CMK (cell line): ENCODE data around the gene CFAP52.
A peak's percentile ranks its signal among the peaks of the same experiment; 100 is the strongest.
"Not testable (repeated sequence)": the region's sequence is repeated elsewhere in the genome, so short reads cannot be mapped to it uniquely, and the experiment has no call there.

Experiments used
- DNase-seq: peaks from one replicate; pipeline ENCODE4 v3.0.0-alpha.2; 2010; ENCODE audit warnings: low read depth

Gene CFAP52

DNA sequence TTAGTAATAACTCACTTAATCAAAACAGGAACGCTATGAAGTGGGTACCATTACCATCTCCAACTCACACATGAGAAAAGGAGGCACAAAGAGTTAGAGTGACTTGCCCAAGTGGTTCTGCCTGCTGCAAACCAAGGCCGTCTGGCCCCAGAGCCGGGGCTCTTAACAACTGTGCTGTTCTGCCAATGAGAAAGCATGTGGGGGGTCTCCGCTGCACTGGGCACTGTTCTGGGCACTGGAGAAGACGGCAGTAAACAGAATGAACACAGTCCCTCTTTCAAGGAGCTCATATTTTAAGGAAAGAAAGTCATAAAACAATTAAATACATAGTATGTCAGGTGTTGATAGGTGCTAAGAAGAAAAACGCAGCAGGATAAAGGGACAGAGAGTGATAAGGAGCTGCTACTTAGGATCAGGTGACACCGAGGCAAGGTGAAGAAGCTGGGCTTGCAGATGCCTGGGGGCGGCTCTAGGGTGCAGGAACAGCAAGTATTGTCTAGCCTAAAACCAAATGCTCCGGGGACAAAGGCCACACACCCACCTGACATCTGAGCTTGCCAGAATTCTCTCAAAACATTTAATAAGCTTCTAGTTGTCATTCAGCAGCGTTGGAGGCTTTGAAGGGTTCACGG, 7.4 kb upstream of the CFAP52 start:
- no peak for DNase-seq

DNA sequence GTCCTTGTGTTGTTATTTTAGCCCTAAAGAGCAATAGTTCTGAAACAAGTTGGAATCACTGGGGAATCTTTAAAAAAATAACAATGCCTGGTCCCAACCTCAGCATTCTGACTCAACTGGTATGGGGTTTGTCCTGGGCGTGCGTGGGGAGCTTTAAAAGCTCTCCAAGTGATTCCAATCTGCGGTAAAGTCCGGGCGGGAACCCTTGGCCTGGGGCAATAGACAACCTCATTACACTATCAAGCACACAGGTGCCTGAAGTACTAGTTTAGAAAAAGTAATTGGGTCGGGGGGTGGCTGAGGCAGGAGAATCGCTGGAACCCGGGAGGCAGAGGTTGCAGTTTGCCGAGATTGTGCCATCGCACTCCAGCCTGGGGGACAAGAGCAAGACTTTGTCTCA, 5.2 kb upstream of the CFAP52 start:
- no peak for DNase-seq

- peak; percentile 72 for DNase-seq
Measured at GRCh38 chr17:9575381-9576101, 901 bp upstream of the CFAP52 start, which contains the start of gene STX8. STX8 (minus strand) TSS chr17:9575820; CDS start chr17:9575808, 12 bp downstream.

DNA sequence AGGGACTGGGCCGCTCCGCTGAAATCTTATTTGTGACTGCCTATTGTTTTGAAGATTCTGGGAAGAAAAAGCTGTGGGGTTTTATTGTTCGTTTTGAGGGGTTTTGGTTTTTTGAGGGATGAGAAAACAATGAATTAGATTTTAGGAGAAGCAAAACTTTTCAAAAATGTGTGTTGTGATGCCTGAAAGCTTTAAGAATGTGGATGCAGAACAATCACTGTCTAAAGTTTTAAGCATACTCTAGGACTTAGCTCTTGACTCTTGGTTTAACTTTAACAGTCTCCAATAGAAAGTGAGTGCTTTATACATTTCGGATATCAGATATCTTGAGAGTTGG, 899 bp downstream of the CFAP52 start:
- DNase-seq, result no peak

DNA sequence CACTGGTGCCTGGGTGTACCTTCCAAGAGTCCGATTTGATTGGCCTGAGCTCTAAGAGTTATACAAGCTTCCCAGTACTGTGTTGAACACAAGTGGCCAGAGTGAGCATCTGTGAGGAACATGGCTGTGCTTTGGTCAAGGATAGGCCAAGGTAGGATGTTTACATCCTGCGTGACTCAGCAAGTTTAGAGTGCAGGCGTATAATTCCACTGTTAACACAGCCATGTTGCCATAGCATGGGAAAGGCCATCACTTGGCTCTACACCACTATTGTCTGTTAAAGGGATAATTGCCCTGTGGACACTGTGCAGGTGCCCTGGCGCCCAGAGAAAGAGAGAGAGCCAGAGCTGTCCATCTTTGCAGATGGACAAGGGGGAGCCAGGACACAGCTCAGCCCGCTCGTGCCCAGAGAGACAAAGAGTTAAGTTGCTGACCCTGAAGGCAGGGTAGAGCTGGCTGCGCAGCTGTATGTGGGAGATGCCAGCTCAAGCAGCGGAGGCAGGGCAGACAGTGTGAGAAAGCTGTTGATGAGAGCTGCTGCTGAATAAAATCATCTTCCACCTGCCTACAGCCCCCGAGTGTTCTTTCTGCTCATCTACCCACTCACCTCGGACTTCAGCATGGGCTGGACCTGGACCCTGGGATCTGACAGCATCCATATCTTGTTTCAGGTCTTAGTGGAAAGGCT, 11.7 kb downstream of the CFAP52 start:
- no peak for DNase-seq

- DNase-seq, result no peak
Measured at GRCh38 chr17:9594065-9594464, 17.6 kb downstream of the CFAP52 start.

GRCh38 chr17:9597638-9598037, 21.2 kb downstream of the CFAP52 start:
- not testable (repeated sequence) for DNase-seq

DNA sequence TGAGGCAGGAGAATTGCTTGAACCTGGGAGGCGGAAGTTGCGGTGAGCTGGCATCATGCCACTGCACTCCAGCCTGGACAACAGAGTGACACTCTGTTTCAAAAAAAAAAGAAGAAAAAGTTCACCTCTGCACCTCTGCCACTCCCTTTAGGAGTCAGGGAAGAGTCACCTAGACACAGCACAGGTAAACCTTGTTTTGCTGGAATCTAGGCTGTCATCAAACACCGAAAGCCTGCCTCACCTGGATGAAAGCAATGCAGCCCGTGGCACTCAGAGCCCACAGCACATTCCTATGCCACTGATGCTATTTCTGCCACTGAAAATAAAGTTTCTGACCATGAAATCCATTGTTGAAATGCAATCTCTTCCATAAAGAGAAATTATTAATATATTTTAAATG, 22.2 kb downstream of the CFAP52 start:
- DNase-seq, result no peak

GRCh38 chr17:9604583-9604982, 28.1 kb downstream of the CFAP52 start:
- not testable (repeated sequence) for DNase-seq

DNA sequence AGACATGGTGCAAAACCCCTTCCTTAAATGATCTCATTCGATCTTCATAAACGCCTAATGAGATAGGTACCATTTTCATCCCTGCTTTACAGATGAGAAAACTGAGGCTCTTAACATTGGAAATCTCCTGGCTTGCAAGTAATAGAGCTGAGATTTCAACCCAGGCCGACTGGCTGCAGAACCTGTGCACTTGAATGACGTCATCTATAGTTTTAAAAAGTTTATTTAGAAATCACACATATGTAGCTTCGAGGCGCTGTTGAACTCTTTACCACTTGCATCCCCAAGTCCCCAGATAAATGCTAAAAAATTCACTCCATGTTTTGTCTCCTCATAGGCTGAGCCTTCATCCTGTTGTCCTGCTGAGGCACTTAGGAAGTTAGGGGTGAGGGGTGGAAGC, 30.0 kb downstream of the CFAP52 start:
- DNase-seq, result no peak

DNA sequence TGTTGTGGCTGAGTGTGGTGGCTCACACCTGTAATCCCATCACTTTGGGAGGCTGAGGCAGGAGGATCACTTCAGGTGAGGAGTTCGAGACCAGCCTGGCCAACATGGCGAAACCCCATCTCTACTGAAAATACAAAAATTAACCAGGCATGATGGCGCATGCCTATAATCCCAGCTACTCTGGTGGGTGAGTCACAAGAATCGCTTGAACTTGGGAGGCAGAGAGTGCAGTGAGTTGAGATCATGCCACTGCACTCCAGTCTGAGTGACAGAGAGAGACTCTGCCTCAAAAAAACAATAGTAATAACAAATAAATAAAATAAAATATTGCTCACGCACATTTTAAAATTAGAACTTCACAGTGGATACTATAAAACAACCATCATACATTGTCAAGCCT, 30.6 kb downstream of the CFAP52 start:
- not testable (repeated sequence) for DNase-seq

DNA sequence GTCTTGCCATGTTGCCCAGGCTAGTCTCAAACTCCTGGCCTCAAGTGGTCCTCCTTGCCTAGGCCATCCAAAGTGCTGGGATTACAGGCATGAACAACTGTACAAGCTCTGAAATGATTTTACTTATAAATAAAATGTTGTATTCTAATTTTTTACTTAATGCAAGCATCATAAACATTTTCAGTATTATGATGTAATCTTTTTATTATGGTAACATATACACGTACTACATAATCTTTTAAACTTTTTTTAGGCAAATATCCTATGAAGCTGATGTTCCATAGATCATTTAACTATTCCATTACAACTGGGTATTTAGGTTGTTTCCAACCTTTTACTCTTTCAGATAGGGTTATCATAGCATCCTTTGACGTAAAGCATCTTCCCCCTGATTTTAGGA, 35.1 kb downstream of the CFAP52 start:
- no peak for DNase-seq

DNA sequence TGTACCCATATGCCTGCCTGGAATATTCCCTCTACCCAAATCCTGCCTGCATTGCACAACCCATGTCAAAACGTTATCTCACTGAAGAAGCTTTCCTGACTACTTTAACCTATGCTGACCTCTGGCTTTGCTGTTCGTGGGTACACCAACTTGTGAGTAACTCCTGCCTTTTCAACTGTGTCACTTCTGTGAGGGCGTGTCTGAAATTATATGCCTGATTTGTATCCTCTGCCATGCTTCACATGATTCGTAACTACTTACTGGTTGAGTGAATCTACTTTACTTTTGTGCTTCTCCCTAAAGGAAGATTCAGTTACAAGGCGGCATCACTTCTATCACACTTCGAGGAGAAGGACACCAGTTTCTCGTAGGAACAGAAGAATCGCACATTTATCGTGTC, 35.6 kb downstream of the CFAP52 start:
- no peak for DNase-seq

GRCh38 chr17:9615486-9615885, 39.0 kb downstream of the CFAP52 start:
- DNase-seq, result no peak

GRCh38 chr17:9622961-9623360, 46.5 kb downstream of the CFAP52 start:
- DNase-seq, result no peak

GRCh38 chr17:9628509-9628908, 52.1 kb downstream of the CFAP52 start:
- DNase-seq, result no peak

GRCh38 chr17:9632741-9633140, 56.3 kb downstream of the CFAP52 start:
- DNase-seq, result no peak

DNA sequence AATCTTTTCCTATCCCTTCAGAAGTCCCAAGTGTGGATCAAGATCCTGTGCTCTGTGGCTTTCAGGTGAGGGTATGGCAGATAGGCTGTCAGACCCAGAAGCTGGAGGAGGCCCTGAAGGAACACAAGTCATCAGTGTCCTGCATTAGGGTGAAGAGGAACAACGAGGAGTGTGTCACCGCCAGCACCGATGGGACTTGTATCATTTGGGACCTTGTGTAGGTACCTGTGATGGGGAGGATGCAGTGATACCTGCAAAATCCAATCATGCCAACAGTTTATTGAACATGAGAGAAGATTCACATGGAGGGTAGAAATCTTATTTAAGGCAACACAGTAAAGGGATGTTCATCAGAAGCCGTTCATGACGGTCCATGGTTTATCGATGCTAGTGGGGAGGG, 58.9 kb downstream of the CFAP52 start:
- DNase-seq, result no peak

GRCh38 chr17:9636501-9636900, 60.1 kb downstream of the CFAP52 start:
- no peak for DNase-seq

GRCh38 chr17:9640388-9640787, 63.9 kb downstream of the CFAP52 start:
- not testable (repeated sequence) for DNase-seq

- DNase-seq, result no peak
Measured at GRCh38 chr17:9643611-9644010, 67.2 kb downstream of the CFAP52 start.

DNA sequence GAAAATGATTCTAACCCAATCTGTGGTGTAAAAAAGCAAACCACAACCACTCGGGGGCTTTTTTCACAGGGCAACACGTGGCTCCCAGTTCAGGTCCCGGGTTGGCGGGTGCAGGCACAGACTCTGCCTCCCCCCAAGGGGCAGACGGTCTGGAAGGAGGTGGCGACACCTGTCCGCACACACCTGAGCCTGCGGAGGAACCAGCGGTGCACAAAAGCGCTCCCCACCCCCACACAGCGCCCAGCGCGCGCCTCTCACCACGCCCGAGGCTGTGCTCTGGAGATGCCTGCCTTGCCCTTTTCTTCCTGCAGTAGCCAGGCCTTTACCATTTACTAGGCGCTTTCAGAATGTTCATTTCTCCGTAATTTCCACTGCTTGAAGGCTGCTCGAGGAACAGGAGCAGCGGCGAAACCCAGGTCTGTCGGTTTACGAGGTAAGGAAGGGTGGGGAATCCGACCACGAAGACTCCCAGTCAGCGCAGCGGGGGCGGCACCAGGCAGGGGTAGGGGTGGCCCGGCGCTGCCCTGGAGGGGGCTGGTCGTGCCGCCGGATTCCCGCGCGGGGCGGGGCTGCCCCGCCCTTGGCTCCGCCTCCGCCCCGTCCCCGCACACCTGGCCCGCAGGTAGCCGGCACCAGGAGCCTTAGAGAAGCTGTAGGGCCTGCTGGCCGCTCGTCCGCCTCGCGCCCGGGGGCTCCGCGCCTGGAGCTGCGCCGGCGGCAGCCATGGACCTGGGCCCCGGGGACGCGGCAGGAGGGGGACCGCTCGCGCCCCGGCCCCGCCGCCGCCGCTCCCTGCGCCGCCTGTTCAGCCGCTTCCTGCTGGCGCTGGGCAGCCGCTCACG, 68.7 kb downstream of the CFAP52 start, which contains the start of gene USP43:
Gene USP43 (plus strand): TSS at position 608 of the 842 bp plus-strand sequence. CDS start 116 bp downstream, at position 724.
- peak; percentile 18 for DNase-seq
